ENCODE data around the gene PRKAG2.

The PRKAG2 gene

GRCh38 chr7:151769188-151769821, 107.6 kb downstream of the PRKAG2 start:
- DNase-seq (ENCODE audit: low read depth, low spot score) = no peak

- DNase-seq (ENCODE audit: low read depth, low spot score) = no peak
Measured at GRCh38 chr7:151768805-151769187, 108.1 kb downstream of the PRKAG2 start.

- DNase-seq (ENCODE audit: low read depth, low spot score) = no peak
Measured at GRCh38 chr7:151767557-151767956, 109.4 kb downstream of the PRKAG2 start.

GRCh38 chr7:151764056-151764920, 112.6 kb downstream of the PRKAG2 start:
- no peak for DNase-seq (ENCODE audit: low read depth, low spot score)

- DNase-seq (ENCODE audit: low read depth, low spot score) = no peak
Measured at GRCh38 chr7:151763420-151763984, 113.4 kb downstream of the PRKAG2 start.

GRCh38 chr7:151762583-151763245, 114.2 kb downstream of the PRKAG2 start:
- no peak for DNase-seq (ENCODE audit: low read depth, low spot score)

GRCh38 chr7:151761957-151762356, 115.0 kb downstream of the PRKAG2 start:
- no peak for DNase-seq (ENCODE audit: low read depth, low spot score)

- DNase-seq (ENCODE audit: low read depth, low spot score) = no peak
Measured at GRCh38 chr7:151761231-151761630, 115.7 kb downstream of the PRKAG2 start.

GRCh38 chr7:151759591-151760042, 117.3 kb downstream of the PRKAG2 start:
- peak; percentile 83 for DNase-seq (ENCODE audit: low read depth, low spot score)

- DNase-seq (ENCODE audit: low read depth, low spot score) = no peak
Measured at GRCh38 chr7:151758622-151759540, 118.0 kb downstream of the PRKAG2 start.

- peak; percentile 61 for DNase-seq (ENCODE audit: low read depth, low spot score)
Measured at GRCh38 chr7:151757274-151757673, 119.6 kb downstream of the PRKAG2 start.

GRCh38 chr7:151756866-151757265, 120.0 kb downstream of the PRKAG2 start:
- DNase-seq (ENCODE audit: low read depth, low spot score) = no peak

GRCh38 chr7:151756076-151756731, 120.7 kb downstream of the PRKAG2 start:
- peak; percentile 33 for DNase-seq (ENCODE audit: low read depth, low spot score)

GRCh38 chr7:151755131-151755801, 121.6 kb downstream of the PRKAG2 start:
- no peak for DNase-seq (ENCODE audit: low read depth, low spot score)

- no peak for DNase-seq (ENCODE audit: low read depth, low spot score)
Measured at GRCh38 chr7:151754688-151755130, 122.2 kb downstream of the PRKAG2 start.

- peak; percentile 99 for DNase-seq (ENCODE audit: low read depth, low spot score)
Measured at GRCh38 chr7:151754142-151754590, 122.7 kb downstream of the PRKAG2 start.

GRCh38 chr7:151752816-151753595, 123.9 kb downstream of the PRKAG2 start:
- no peak for DNase-seq (ENCODE audit: low read depth, low spot score)

- no peak for DNase-seq (ENCODE audit: low read depth, low spot score)
Measured at GRCh38 chr7:151752037-151752436, 124.9 kb downstream of the PRKAG2 start.

- no peak for DNase-seq (ENCODE audit: low read depth, low spot score)
Measured at GRCh38 chr7:151748733-151749132, 128.2 kb downstream of the PRKAG2 start.
